ENCODE results near the gene JOSD1.

Gene JOSD1

GRCh38 chr22:38694940-38695339 lies 5.8 kb downstream of the JOSD1 start:
- TF ChIP-seq, protein P1, sequence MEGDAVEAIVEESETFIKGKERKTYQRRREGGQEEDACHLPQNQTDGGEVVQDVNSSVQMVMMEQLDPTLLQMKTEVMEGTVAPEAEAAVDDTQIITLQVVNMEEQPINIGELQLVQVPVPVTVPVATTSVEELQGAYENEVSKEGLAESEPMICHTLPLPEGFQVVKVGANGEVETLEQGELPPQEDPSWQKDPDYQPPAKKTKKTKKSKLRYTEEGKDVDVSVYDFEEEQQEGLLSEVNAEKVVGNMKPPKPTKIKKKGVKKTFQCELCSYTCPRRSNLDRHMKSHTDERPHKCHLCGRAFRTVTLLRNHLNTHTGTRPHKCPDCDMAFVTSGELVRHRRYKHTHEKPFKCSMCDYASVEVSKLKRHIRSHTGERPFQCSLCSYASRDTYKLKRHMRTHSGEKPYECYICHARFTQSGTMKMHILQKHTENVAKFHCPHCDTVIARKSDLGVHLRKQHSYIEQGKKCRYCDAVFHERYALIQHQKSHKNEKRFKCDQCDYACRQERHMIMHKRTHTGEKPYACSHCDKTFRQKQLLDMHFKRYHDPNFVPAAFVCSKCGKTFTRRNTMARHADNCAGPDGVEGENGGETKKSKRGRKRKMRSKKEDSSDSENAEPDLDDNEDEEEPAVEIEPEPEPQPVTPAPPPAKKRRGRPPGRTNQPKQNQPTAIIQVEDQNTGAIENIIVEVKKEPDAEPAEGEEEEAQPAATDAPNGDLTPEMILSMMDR (conservative IDR thresholded peaks at IDR 0.05; ENCODE audit: control insufficient read depth, insufficient read depth, low read depth, low read length) = no peak
- H3K4me3 ChIP-seq (ENCODE audit: control insufficient read depth, low read depth, low read length) = no peak overlapping the region
- DNase-seq (ENCODE audit: low read depth) = no peak

DNA sequence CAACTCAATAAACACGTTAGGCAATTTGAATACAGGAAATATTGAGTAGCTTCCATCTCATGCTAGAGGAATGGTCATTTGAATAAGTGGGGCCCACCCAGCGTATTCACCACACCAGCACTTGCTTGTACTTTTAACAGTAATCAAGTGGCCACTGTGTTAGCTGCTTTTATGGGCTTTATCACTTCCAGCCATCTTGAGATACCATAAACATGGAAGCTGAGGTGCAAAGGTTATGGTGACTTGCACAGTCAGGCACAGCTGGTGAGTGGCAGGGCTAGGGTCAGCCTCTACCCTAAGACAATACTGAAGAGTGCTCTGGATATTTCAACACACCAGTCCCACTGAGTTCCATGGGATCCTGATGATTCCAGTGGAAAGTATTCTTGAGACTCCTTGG lies 6.7 kb downstream of the JOSD1 start:
- TF ChIP-seq, protein P1 (conservative IDR thresholded peaks at IDR 0.05; ENCODE audit: control insufficient read depth, insufficient read depth, low read depth, low read length) = no peak
- no peak for DNase-seq (ENCODE audit: low read depth)
- no peak overlapping the region for H3K4me3 ChIP-seq (ENCODE audit: control insufficient read depth, low read depth, low read length)

DNA sequence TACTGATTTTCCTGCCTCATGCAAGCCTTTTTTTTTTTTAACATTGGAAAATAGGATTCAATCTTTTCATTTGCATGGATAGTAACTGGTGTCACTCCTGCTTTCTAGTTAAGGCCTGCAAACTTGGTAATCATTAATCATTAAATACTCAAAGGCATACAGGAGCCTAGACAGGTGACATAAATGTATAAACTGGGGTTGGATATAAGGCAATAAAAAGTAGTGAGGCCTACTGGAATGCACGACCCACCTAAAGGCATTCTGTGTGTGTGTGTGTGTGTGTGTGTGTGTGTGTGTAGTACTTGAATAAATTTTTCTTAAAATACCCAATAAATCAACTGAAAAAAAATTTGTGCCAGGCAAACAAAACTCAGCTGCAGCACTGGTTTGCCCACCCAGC lies 11.1 kb downstream of the JOSD1 start:
- DNase-seq (ENCODE audit: low read depth) = no peak
- H3K4me3 ChIP-seq (ENCODE audit: control insufficient read depth, low read depth, low read length) = no peak overlapping the region
- TF ChIP-seq, protein P1 (conservative IDR thresholded peaks at IDR 0.05; ENCODE audit: control insufficient read depth, insufficient read depth, low read depth, low read length) = no peak

DNA sequence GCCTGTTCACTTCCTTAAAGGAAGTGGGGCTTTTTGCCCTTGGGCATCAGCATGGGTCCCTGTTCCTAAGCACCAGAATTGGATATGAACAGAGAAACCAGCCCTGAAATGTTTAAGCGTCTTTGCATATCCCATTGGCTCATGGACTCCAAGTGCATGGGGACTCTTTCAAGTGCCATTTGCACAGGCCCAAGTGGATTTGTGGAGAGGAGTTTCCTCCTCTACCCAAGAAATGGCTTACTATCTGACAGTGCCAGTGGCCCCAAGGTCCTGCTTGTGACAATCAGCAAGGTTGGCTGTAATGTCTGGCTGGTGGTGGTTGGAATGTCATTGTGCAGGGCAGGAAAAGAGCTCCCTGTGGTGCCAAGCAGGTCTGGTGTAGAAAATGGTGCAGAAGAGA lies 15.0 kb downstream of the JOSD1 start:
- DNase-seq (ENCODE audit: low read depth) = no peak
- no peak overlapping the region for H3K4me3 ChIP-seq (ENCODE audit: control insufficient read depth, low read depth, low read length)
- TF ChIP-seq, protein P1 (conservative IDR thresholded peaks at IDR 0.05; ENCODE audit: control insufficient read depth, insufficient read depth, low read depth, low read length) = no peak

GRCh38 chr22:38684895-38685294 lies 15.8 kb downstream of the JOSD1 start:
- TF ChIP-seq, protein P1 (conservative IDR thresholded peaks at IDR 0.05; ENCODE audit: control insufficient read depth, insufficient read depth, low read depth, low read length) = no peak
- DNase-seq (ENCODE audit: low read depth) = no peak
- H3K4me3 ChIP-seq (ENCODE audit: control insufficient read depth, low read depth, low read length) = no peak overlapping the region

GRCh38 chr22:38681582-38682335 lies 19.0 kb downstream of the JOSD1 start, which contains the start of gene TOMM22:
TOMM22 (plus strand) TSS chr22:38681957; CDS start chr22:38681979, 22 bp downstream.
- DNase-seq (ENCODE audit: low read depth) = peak; percentile 81
- peak within 1 kb of the TSS; percentile 92 for H3K4me3 ChIP-seq (ENCODE audit: control insufficient read depth, low read depth, low read length)
- TF ChIP-seq, protein P1 (conservative IDR thresholded peaks at IDR 0.05; ENCODE audit: control insufficient read depth, insufficient read depth, low read depth, low read length) = peak; percentile 38
